ENCODE data around the gene HDAC7.
A peak's percentile ranks its signal among the peaks of the same experiment; 100 is the strongest.
"Not testable (repeated sequence)": the region's sequence is repeated elsewhere in the genome, so short reads cannot be mapped to it uniquely, and the experiment has no call there.

Gene HDAC7

GRCh38 chr12:47828976-47829482 is 9.3 kb upstream of the HDAC7 start:
- no peak for DNase-seq (ENCODE audit: low read depth)

GRCh38 chr12:47828008-47828975 is 8.6 kb upstream of the HDAC7 start:
- DNase-seq (ENCODE audit: low read depth), result no peak

- DNase-seq (ENCODE audit: low read depth), result no peak
Measured at GRCh38 chr12:47825173-47825639, 5.5 kb upstream of the HDAC7 start.

- no peak for DNase-seq (ENCODE audit: low read depth)
Measured at GRCh38 chr12:47824635-47825034, 4.9 kb upstream of the HDAC7 start.

GRCh38 chr12:47824198-47824597 is 4.5 kb upstream of the HDAC7 start:
- DNase-seq (ENCODE audit: low read depth), result no peak

- no peak for DNase-seq (ENCODE audit: low read depth)
Measured at GRCh38 chr12:47823422-47824086, 3.9 kb upstream of the HDAC7 start.

- DNase-seq (ENCODE audit: low read depth), result no peak
Measured at GRCh38 chr12:47822863-47823262, 3.2 kb upstream of the HDAC7 start.

- DNase-seq (ENCODE audit: low read depth), result no peak
Measured at GRCh38 chr12:47822401-47822800, 2.7 kb upstream of the HDAC7 start.

- no peak for DNase-seq (ENCODE audit: low read depth)
Measured at GRCh38 chr12:47821346-47821706, 1.6 kb upstream of the HDAC7 start.

GRCh38 chr12:47820631-47821345 is 1.1 kb upstream of the HDAC7 start:
- no peak for DNase-seq (ENCODE audit: low read depth)

- DNase-seq (ENCODE audit: low read depth), result no peak
Measured at GRCh38 chr12:47819138-47819895, 386 bp downstream of the HDAC7 start.

GRCh38 chr12:47818467-47819137 is 1.1 kb downstream of the HDAC7 start:
- DNase-seq (ENCODE audit: low read depth), result no peak

- DNase-seq (ENCODE audit: low read depth), result no peak
Measured at GRCh38 chr12:47818007-47818376, 1.7 kb downstream of the HDAC7 start.

- no peak for DNase-seq (ENCODE audit: low read depth)
Measured at GRCh38 chr12:47817272-47818006, 2.3 kb downstream of the HDAC7 start.

GRCh38 chr12:47816403-47817271 is 3.1 kb downstream of the HDAC7 start:
- no peak for DNase-seq (ENCODE audit: low read depth)

GRCh38 chr12:47815447-47815846 is 4.3 kb downstream of the HDAC7 start:
- DNase-seq (ENCODE audit: low read depth), result not testable (repeated sequence)

- DNase-seq (ENCODE audit: low read depth), result no peak
Measured at GRCh38 chr12:47814539-47815170, 5.0 kb downstream of the HDAC7 start.

- peak; percentile 80 for DNase-seq (ENCODE audit: low read depth)
Measured at GRCh38 chr12:47813511-47814196, 6.0 kb downstream of the HDAC7 start.
